HFF-Myc (cell line): Measurements from ENCODE around the gene DNAJA2.

Source experiments
- DNase-seq: peaks from one replicate; pipeline ENCODE4 v3.0.0-alpha.2; 2011; ENCODE audit warnings: low read depth; ENCODE audit errors: extremely low read depth
- H3K4me3 ChIP-seq: replicated peaks from 2 replicates; pipeline ENCODE4 v1.5.1; 2011; ENCODE audit warnings: low read depth, mild to moderate bottlenecking, control low read depth, low read length
- TF ChIP-seq, protein P1 (sequence below): IDR thresholded peaks from 2 replicates; pipeline ENCODE4 v1.5.1; 2012; ENCODE audit warnings: mild to moderate bottlenecking, low read depth, low read length, control low read depth; ENCODE audit errors: missing control alignments

The DNAJA2 gene

GRCh38 chr16:46970089-46970488 lies 3.4 kb downstream of the DNAJA2 start:
- TF ChIP-seq, protein P1, sequence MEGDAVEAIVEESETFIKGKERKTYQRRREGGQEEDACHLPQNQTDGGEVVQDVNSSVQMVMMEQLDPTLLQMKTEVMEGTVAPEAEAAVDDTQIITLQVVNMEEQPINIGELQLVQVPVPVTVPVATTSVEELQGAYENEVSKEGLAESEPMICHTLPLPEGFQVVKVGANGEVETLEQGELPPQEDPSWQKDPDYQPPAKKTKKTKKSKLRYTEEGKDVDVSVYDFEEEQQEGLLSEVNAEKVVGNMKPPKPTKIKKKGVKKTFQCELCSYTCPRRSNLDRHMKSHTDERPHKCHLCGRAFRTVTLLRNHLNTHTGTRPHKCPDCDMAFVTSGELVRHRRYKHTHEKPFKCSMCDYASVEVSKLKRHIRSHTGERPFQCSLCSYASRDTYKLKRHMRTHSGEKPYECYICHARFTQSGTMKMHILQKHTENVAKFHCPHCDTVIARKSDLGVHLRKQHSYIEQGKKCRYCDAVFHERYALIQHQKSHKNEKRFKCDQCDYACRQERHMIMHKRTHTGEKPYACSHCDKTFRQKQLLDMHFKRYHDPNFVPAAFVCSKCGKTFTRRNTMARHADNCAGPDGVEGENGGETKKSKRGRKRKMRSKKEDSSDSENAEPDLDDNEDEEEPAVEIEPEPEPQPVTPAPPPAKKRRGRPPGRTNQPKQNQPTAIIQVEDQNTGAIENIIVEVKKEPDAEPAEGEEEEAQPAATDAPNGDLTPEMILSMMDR: no peak

DNA sequence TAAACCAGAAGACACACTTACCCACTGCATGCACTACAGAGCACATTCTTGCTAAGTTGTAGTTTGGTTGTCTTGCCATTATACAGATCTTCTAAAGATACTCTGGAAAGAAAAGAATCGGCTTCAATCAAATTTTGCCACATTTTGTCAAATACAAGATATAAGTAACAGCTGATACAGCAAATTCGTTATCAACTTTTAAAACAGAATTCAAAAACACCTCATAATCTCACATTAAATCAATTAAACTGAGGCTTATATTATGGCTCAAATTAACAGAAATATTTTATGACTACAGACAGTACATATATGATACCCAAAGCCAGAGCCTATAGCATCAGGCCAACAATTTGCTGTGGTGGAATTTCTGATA lies 5.4 kb downstream of the DNAJA2 start:
- TF ChIP-seq, protein P1: no peak
- DNase-seq: no peak

More at GRCh38 chr16:46970089-46970488, 3.4 kb downstream of the DNAJA2 start:
- DNase-seq: no peak
- H3K4me3 ChIP-seq: no peak overlapping the region

GRCh38 chr16:46962629-46963028 lies 10.8 kb downstream of the DNAJA2 start:
- TF ChIP-seq, protein P1: no peak
- no peak for DNase-seq
- H3K4me3 ChIP-seq: no peak overlapping the region

More for the DNA sequence above, 5.4 kb downstream of the DNAJA2 start:
- H3K4me3 ChIP-seq: no peak overlapping the region

DNA sequence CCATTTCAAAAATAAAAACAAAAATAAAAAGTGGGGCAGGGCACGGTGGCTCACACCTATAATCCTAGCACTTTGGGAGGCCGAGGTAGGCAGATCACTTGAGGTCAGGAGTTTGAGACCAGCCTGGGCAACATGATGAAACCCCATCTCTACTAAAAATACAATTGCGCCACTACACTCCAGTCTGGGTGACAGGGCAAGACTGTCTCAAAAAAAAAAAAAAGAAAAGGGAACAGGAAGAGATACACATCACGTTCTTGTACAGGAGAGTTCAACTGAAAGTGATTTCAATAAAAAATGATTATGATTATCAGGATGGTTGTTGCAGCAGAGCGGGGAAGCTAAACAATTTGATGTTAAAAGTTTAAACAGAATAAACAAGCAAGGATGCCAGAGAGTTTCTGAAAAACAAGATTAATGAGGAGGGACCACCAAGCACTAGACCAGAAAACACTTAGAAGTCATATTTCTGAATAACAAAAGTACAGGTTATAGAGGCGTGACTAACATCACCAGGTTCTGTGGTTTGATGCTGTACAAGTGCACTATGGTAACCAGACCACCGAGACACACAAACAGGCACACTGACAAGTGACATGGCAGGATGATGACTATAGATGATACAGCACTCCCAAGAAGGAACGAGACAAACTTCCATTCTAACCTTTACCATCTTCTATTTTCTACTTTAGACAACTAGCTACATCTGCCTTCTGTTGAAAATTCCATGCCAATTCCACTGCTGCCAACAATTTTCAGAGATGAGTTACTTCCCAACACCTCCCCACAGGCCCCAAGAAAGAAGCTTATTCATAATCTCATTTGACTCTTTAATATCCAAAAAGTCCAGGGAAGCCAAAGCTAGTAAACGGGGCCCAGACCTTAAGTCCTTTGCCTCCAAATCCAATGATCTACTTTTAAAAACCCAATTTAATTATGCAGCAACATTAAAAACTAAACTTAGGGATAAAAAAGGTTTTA lies 11.8 kb downstream of the DNAJA2 start:
- TF ChIP-seq, protein P1: no peak
- no peak overlapping the region for H3K4me3 ChIP-seq
- DNase-seq: no peak

DNA sequence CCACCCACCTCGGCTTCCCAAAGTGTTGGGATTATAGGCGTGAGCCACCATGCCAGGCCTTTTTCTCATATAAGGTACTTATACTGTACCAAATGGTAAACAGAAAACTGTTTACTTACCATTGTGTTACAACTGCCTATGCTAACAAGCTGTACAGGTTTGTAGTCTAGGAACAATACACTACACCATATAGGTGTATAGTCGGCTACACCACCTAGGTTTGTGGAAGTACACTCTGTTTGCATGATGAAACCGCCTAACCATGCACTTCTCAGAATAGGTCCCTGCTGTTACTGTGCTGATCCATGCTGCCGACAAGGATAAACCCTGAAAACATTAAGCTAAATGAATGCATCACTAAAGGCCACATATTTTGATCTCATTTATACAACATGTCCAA lies 18.9 kb downstream of the DNAJA2 start:
- TF ChIP-seq, protein P1: no peak
- no peak overlapping the region for H3K4me3 ChIP-seq
- no peak for DNase-seq

DNA sequence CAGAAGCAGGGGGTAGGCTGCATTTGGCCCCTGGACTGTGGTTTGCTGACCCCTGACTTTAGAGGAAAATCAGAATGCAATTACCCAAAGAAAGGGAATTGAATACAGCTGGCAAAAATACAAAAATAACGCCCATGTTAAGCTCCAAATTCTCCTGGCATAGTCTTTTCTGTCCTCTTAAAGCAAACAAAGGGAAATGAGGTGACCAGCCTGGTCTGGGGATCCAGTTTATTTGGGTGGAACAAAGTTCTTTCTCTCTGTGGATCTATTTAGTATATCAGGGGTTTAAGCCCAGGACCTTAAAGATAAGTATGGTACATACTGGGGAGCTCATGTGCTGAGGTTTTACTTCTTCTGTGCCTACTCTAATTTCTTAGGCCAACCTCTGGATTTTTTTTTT lies 23.5 kb downstream of the DNAJA2 start:
- TF ChIP-seq, protein P1: no peak
- no peak for DNase-seq

More for the DNA sequence above, 23.5 kb downstream of the DNAJA2 start:
- no peak overlapping the region for H3K4me3 ChIP-seq
